NCI-H345 (cell line): Measurements from ENCODE around the gene ATP2B1.

Experiments
- DNase-seq: peaks from one replicate; lab custom pipeline; 2025; lab: John Stamatoyannopoulos, UW

The ATP2B1 gene

GRCh38 chr12:89692439-89692838, 16.2 kb downstream of the ATP2B1 start:
- no peak for DNase-seq

GRCh38 chr12:89691659-89692058, 17.0 kb downstream of the ATP2B1 start:
- DNase-seq: no peak

GRCh38 chr12:89690925-89691324, 17.7 kb downstream of the ATP2B1 start:
- no peak for DNase-seq

GRCh38 chr12:89689306-89689705, 19.3 kb downstream of the ATP2B1 start:
- DNase-seq: no peak

GRCh38 chr12:89686311-89686710, 22.3 kb downstream of the ATP2B1 start:
- DNase-seq: no peak

- no peak for DNase-seq
These were observed 23.2 kb downstream of the ATP2B1 start for GRCh38 chr12:89685363-89685972.

- DNase-seq: no peak
These were observed 24.5 kb downstream of the ATP2B1 start for GRCh38 chr12:89684136-89684535.

- no peak for DNase-seq
These were observed 26.4 kb downstream of the ATP2B1 start for GRCh38 chr12:89682284-89682683.

GRCh38 chr12:89680409-89680808, 28.2 kb downstream of the ATP2B1 start:
- no peak for DNase-seq

- DNase-seq: no peak
These were observed 29.0 kb downstream of the ATP2B1 start for GRCh38 chr12:89679631-89680030.

GRCh38 chr12:89678225-89678624, 30.4 kb downstream of the ATP2B1 start:
- DNase-seq: no peak

GRCh38 chr12:89676930-89677329, 31.7 kb downstream of the ATP2B1 start:
- DNase-seq: no peak

GRCh38 chr12:89674326-89674942, 34.2 kb downstream of the ATP2B1 start:
- peak; percentile 45 for DNase-seq

GRCh38 chr12:89673603-89674002, 35.0 kb downstream of the ATP2B1 start:
- DNase-seq: no peak

GRCh38 chr12:89672589-89672979, 36.1 kb downstream of the ATP2B1 start:
- no peak for DNase-seq

- no peak for DNase-seq
These were observed 37.2 kb downstream of the ATP2B1 start for GRCh38 chr12:89671469-89671868.

- no peak for DNase-seq
These were observed 39.4 kb downstream of the ATP2B1 start for GRCh38 chr12:89669197-89669596.

- no peak for DNase-seq
These were observed 43.1 kb downstream of the ATP2B1 start for GRCh38 chr12:89665556-89665955.

GRCh38 chr12:89664441-89664840, 44.2 kb downstream of the ATP2B1 start:
- DNase-seq: no peak

GRCh38 chr12:89663577-89664357, 44.9 kb downstream of the ATP2B1 start:
- DNase-seq: no peak

- DNase-seq: no peak
These were observed 46.0 kb downstream of the ATP2B1 start for GRCh38 chr12:89662623-89663022.

GRCh38 chr12:89661706-89662330, 46.8 kb downstream of the ATP2B1 start:
- DNase-seq: no peak

- no peak for DNase-seq
These were observed 50.9 kb downstream of the ATP2B1 start for GRCh38 chr12:89657739-89658138.
